Progenitor cell of endocrine pancreas (in vitro differentiated cells): Measurements from ENCODE around the gene TYMP. TPM values are rescaled to one million over a fixed set of nuclear protein-coding genes. Genes with fewer than 3 reads are reported as not detected.
"Not testable (repeated sequence)": the region's sequence is repeated elsewhere in the genome, so short reads cannot be mapped to it uniquely, and the experiment has no call there.

Source experiments
- DNase-seq: peaks from one replicate; pipeline ENCODE4 v3.0.0; 2021; ENCODE audit warnings: low spot score; ENCODE audit not compliant: unreplicated experiment
- H3K27ac Mint-ChIP-seq: 2 replicates; pipeline ENCODE4 v1.8.0; 2021; ENCODE audit warnings: mild to moderate bottlenecking, moderate library complexity, mixed read lengths
- H3K27me3 Mint-ChIP-seq: 2 replicates; pipeline ENCODE4 v1.8.0; 2021; ENCODE audit warnings: mixed read lengths
- H3K36me3 Mint-ChIP-seq: 2 replicates; pipeline ENCODE4 v1.8.0; 2022; ENCODE audit warnings: mixed read lengths; ENCODE audit not compliant: insufficient read depth
- H3K4me1 Mint-ChIP-seq: 2 replicates; pipeline ENCODE4 v1.8.0; 2021; ENCODE audit warnings: low read depth, mixed read lengths
- H3K4me3 Mint-ChIP-seq: 2 replicates; pipeline ENCODE4 v1.8.0; 2021; ENCODE audit warnings: low read depth, mild to moderate bottlenecking, moderate library complexity, mixed read lengths
- H3K9me3 Mint-ChIP-seq: 2 replicates; pipeline ENCODE4 v1.8.0; 2021; ENCODE audit warnings: low read depth, mixed read lengths
- total RNA-seq: library from RNA; stranded (reverse); gene quantifications from 2 replicates; pipeline ENCODE4 v1.2.1, GENCODE V29; 2021
- TF ChIP-seq, protein P1 (sequence below): fragments of 200-600 bp; sonication (generic); IDR thresholded peaks from one replicate; pipeline ENCODE4 v1.5.0; 2021; ENCODE audit warnings: antibody characterized with exemption, mild to moderate bottlenecking; ENCODE audit not compliant: unreplicated experiment

TYMP gene
- total RNA-seq, 1 donor from 2014 or later: 1.6 TPM

DNA sequence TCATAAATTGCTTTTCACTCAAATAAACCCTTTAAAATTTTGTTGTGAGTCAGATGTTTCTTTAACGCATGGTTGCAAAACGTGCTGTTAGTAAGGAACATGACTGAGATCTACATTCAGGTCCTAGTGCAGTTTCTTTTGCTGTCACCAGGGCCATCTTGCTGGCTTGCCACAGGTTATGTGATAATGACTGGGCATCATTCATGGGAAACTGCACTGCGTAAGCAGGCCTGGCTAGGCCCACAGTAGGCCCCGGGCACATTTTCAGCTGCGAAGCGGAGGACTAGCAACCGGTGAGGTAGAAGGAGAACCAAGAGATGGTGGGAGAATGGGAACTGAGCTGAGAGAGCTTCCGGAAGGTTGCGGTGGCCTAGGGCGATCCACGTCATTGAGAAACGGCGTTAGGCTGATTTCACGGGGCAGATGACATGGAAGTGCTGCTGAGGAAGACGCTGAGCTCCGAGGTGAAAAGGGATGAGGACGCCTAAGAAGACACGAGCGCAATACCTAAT lies 12.7 kb upstream of the TYMP start:
- no peaks in the 10 kb centered on the region for H3K36me3 Mint-ChIP-seq
- TF ChIP-seq, protein P1, sequence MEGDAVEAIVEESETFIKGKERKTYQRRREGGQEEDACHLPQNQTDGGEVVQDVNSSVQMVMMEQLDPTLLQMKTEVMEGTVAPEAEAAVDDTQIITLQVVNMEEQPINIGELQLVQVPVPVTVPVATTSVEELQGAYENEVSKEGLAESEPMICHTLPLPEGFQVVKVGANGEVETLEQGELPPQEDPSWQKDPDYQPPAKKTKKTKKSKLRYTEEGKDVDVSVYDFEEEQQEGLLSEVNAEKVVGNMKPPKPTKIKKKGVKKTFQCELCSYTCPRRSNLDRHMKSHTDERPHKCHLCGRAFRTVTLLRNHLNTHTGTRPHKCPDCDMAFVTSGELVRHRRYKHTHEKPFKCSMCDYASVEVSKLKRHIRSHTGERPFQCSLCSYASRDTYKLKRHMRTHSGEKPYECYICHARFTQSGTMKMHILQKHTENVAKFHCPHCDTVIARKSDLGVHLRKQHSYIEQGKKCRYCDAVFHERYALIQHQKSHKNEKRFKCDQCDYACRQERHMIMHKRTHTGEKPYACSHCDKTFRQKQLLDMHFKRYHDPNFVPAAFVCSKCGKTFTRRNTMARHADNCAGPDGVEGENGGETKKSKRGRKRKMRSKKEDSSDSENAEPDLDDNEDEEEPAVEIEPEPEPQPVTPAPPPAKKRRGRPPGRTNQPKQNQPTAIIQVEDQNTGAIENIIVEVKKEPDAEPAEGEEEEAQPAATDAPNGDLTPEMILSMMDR: no peak

GRCh38 chr22:50541667-50542026 lies 11.8 kb upstream of the TYMP start:
- not testable (repeated sequence) for H3K4me1 Mint-ChIP-seq, H3K4me3 Mint-ChIP-seq, H3K36me3 Mint-ChIP-seq, DNase-seq, H3K9me3 Mint-ChIP-seq, H3K27ac Mint-ChIP-seq
- H3K27me3 Mint-ChIP-seq: peaks cover 31% of the 10 kb centered on the region

More for the DNA sequence above, 12.7 kb upstream of the TYMP start:
- H3K9me3 Mint-ChIP-seq: no peaks in the 10 kb centered on the region
- DNase-seq: no peak
- no peak overlapping the region for H3K27ac Mint-ChIP-seq
- no peak overlapping the region for H3K4me3 Mint-ChIP-seq
- H3K27me3 Mint-ChIP-seq: peaks cover 31% of the 10 kb centered on the region
- no peaks in the 10 kb centered on the region for H3K4me1 Mint-ChIP-seq

- Mint-ChIP-seq H3K4me3 (no peak overlapping the region), H3K4me1 (no peaks in the 10 kb centered on the region), H3K27ac (no peak overlapping the region), H3K9me3 (no peaks in the 10 kb centered on the region), H3K27me3 (peaks cover 28% of the 10 kb centered on the region), H3K36me3 (no peaks in the 10 kb centered on the region)
- DNase-seq: no peak
- TF ChIP-seq, protein P1: no peak
These were observed 10.6 kb upstream of the TYMP start for GRCh38 chr22:50540381-50540780.

DNA sequence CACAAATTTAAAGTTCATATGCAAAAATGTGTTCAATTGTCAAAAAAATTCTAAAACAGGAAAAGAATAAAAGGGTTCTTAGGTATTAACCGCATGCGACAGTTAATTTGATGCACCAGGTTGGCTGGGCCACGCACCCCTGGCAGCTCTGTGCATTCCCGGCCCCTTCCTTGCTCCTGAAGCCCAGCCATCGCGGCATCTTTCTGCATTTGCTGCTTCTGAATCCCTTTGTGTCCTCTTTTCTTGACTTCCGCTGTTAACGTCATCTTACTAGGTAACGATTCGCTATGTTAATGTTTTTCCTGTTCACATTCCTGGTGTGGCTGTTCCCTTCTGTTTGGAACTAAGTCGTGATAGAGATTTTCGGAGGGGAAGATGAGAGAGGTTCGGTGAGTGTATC lies 8.0 kb upstream of the TYMP start:
- no peaks in the 10 kb centered on the region for H3K36me3 Mint-ChIP-seq
- H3K4me3 Mint-ChIP-seq: no peak overlapping the region
- H3K27me3 Mint-ChIP-seq: peaks cover 41% of the 10 kb centered on the region
- no peak for DNase-seq
- TF ChIP-seq, protein P1: no peak
- no peaks in the 10 kb centered on the region for H3K9me3 Mint-ChIP-seq
- peaks cover 7% of the 10 kb centered on the region for H3K4me1 Mint-ChIP-seq
- no peak overlapping the region for H3K27ac Mint-ChIP-seq

GRCh38 chr22:50536226-50536625 lies 6.4 kb upstream of the TYMP start:
- H3K9me3 Mint-ChIP-seq: no peaks in the 10 kb centered on the region
- H3K27ac Mint-ChIP-seq: no peak overlapping the region
- H3K27me3 Mint-ChIP-seq: peaks cover 36% of the 10 kb centered on the region
- peaks cover 10% of the 10 kb centered on the region for H3K4me1 Mint-ChIP-seq
- H3K36me3 Mint-ChIP-seq: no peaks in the 10 kb centered on the region
- TF ChIP-seq, protein P1: no peak
- no peak for DNase-seq
- no peak overlapping the region for H3K4me3 Mint-ChIP-seq

- TF ChIP-seq, protein P1: no peak
- H3K36me3 Mint-ChIP-seq: no peaks in the 10 kb centered on the region
- no peak overlapping the region for H3K27ac Mint-ChIP-seq
- no peak overlapping the region for H3K4me3 Mint-ChIP-seq
- no peaks in the 10 kb centered on the region for H3K9me3 Mint-ChIP-seq
- peaks cover 34% of the 10 kb centered on the region for H3K27me3 Mint-ChIP-seq
- DNase-seq: no peak
- peaks cover 10% of the 10 kb centered on the region for H3K4me1 Mint-ChIP-seq
These were observed 5.3 kb upstream of the TYMP start for GRCh38 chr22:50535113-50535512.

GRCh38 chr22:50533856-50534711 lies 4.3 kb upstream of the TYMP start:
- not testable (repeated sequence) for H3K27ac Mint-ChIP-seq, H3K36me3 Mint-ChIP-seq, H3K4me1 Mint-ChIP-seq, DNase-seq, H3K4me3 Mint-ChIP-seq, H3K9me3 Mint-ChIP-seq
- peaks cover 34% of the 10 kb centered on the region for H3K27me3 Mint-ChIP-seq
